IMR-90 (cell line): ENCODE measurements around the gene TXNL1. TPM values are rescaled to one million over a fixed set of nuclear protein-coding genes. Genes with fewer than 3 reads are reported as not detected.

Source experiments
- ATAC-seq: fragments of 200-7000 bp; cut with Tn5 transposase; 2 replicates; pipeline ENCODE4 v1.9.1; 2020; ENCODE audit warnings: low read depth, mild to moderate bottlenecking, moderate library complexity
- BruUV-seq: library from RNA; stranded (reverse); fragments of 400-500 nt; replicated peaks from 2 replicates; lab custom pipeline; 2021; lab: Mats Ljungman, UMichigan
- CTCF ChIA-PET: fragments of 300-600 bp; formaldehyde crosslinking; extraction: SDS; loops from one replicate; lab custom pipeline; 2021; ENCODE audit warnings: antibody characterized with exemption; lab: Yijun Ruan, JAX
- POLR2A ChIA-PET: fragments of 300-600 bp; sonication (Branson Sonifier 250); formaldehyde crosslinking; loops from one replicate; lab custom pipeline; 2022; ENCODE audit warnings: antibody characterized with exemption; ENCODE audit not compliant: unreplicated experiment; lab: Charles Lee
- DNase-seq: peaks from one replicate; pipeline ENCODE4 v3.0.0; 2013
- H2AFZ ChIP-seq: replicated peaks from 2 replicates; pipeline ENCODE3; 2013; ENCODE audit warnings: low read length, mild to moderate bottlenecking; ENCODE audit not compliant: poor library complexity
- H2AK5ac ChIP-seq: 2 replicates; pipeline ENCODE4 v1.6.1; 2013; ENCODE audit warnings: low read depth, low read length, inconsistent platforms
- H2AK9ac ChIP-seq: replicated peaks from 2 replicates; pipeline ENCODE3; 2013; ENCODE audit warnings: mild to moderate bottlenecking, low read depth, low read length, moderate library complexity; ENCODE audit not compliant: poor library complexity
- H2BK120ac ChIP-seq: 2 replicates; pipeline ENCODE4 v1.6.1; 2013; ENCODE audit warnings: low read depth, low read length, inconsistent platforms
- H2BK15ac ChIP-seq: 3 replicates; pipeline ENCODE4 v1.6.1; 2013; ENCODE audit warnings: low read depth, low read length, inconsistent platforms
- H2BK20ac ChIP-seq: 2 replicates; pipeline ENCODE4 v1.6.1; 2013; ENCODE audit warnings: low read depth, mild to moderate bottlenecking, inconsistent platforms, low read length, moderate library complexity
- H2BK5ac ChIP-seq: 2 replicates; pipeline ENCODE4 v1.6.1; 2013; ENCODE audit warnings: mild to moderate bottlenecking, low read depth, low read length, inconsistent platforms; ENCODE audit not compliant: poor library complexity, severe bottlenecking
- H3K14ac ChIP-seq: replicated peaks from 2 replicates; pipeline ENCODE4 v1.6.1; 2013; ENCODE audit warnings: low read depth, low read length, inconsistent platforms
- H3K18ac ChIP-seq: 2 replicates; pipeline ENCODE4 v1.6.1; 2013; ENCODE audit warnings: low read depth, low read length, control low read depth
- H3K23ac ChIP-seq: 2 replicates; pipeline ENCODE4 v1.6.1; 2013; ENCODE audit warnings: low read depth, low read length, inconsistent platforms
- H3K27ac ChIP-seq: 2 replicates; pipeline ENCODE4 v1.5.1; 2013; ENCODE audit warnings: mild to moderate bottlenecking, control low read depth, low read length; ENCODE audit not compliant: insufficient read depth
- H3K27me3 ChIP-seq: 2 replicates; pipeline ENCODE4 v1.6.1; 2013; ENCODE audit warnings: low read length; ENCODE audit not compliant: control insufficient read depth, insufficient read depth
- H3K36me3 ChIP-seq: 2 replicates; pipeline ENCODE4 v1.6.1; 2013; ENCODE audit warnings: low read length, mixed read lengths; ENCODE audit not compliant: control insufficient read depth, insufficient read depth
- H3K4ac ChIP-seq: 2 replicates; pipeline ENCODE4 v1.6.1; 2013; ENCODE audit warnings: low read depth, low read length, inconsistent platforms
- H3K4me1 ChIP-seq: 2 replicates; pipeline ENCODE4 v1.6.1; 2013; ENCODE audit warnings: low read length, mixed read lengths; ENCODE audit not compliant: control insufficient read depth, insufficient read depth
- H3K4me2 ChIP-seq: 2 replicates; pipeline ENCODE4 v1.6.1; 2013; ENCODE audit warnings: low read depth, mild to moderate bottlenecking, control low read depth, low read length, moderate library complexity
- H3K4me3 ChIP-seq: 2 replicates; pipeline ENCODE4 v1.5.1; 2013; ENCODE audit warnings: low read depth, mild to moderate bottlenecking, control low read depth, low read length, moderate library complexity; ENCODE audit not compliant: insufficient read depth
- H3K56ac ChIP-seq: 2 replicates; pipeline ENCODE4 v1.6.1; 2013; ENCODE audit warnings: low read length, inconsistent platforms; ENCODE audit not compliant: insufficient read depth; ENCODE audit errors: extremely low read depth
- H3K79me1 ChIP-seq, 2 experiments: 2 replicates each; pipeline ENCODE4 v1.6.1; 2013; ENCODE audit warnings: low read length in 2 of 2, inconsistent platforms in 1 of 2, low read depth in 1 of 2
- H3K9ac ChIP-seq: 2 replicates; pipeline ENCODE4 v1.6.1; 2013; ENCODE audit warnings: low read depth, low read length, control low read depth
- H3K9me1 ChIP-seq: 2 replicates; pipeline ENCODE4 v1.6.1; 2013; ENCODE audit warnings: low read length, inconsistent platforms; ENCODE audit not compliant: insufficient read depth
- H3K9me3 ChIP-seq: 2 replicates; pipeline ENCODE4 v1.6.1; 2013; ENCODE audit warnings: low read length; ENCODE audit not compliant: control insufficient read depth, insufficient read depth
- H4K20me1 ChIP-seq: 2 replicates; pipeline ENCODE4 v1.6.1; 2013; ENCODE audit warnings: low read length, inconsistent platforms; ENCODE audit not compliant: insufficient read depth
- H4K5ac ChIP-seq: 2 replicates; pipeline ENCODE4 v1.6.1; 2013; ENCODE audit warnings: mild to moderate bottlenecking, low read depth, low read length, control low read depth
- H4K8ac ChIP-seq, 2 experiments: 2 replicates each; pipeline ENCODE4 v1.6.1; 2013; ENCODE audit warnings: low read depth in 2 of 2, low read length in 2 of 2, control low read depth in 1 of 2, inconsistent platforms in 1 of 2
- H4K91ac ChIP-seq: 2 replicates; pipeline ENCODE4 v1.6.1; 2013; ENCODE audit warnings: low read depth, low read length, inconsistent platforms; ENCODE audit not compliant: insufficient read depth
- FOS ChIP-seq: fragments of 150-350 bp; IDR thresholded peaks from 2 replicates; pipeline ENCODE4 v1.6.1; 2016; ENCODE audit warnings: low read depth, low read length
- MAFK ChIP-seq: IDR thresholded peaks from 2 replicates; pipeline ENCODE4 v1.6.1; 2012; ENCODE audit warnings: low read depth, low read length, improper control_type of control experiment
- MAZ ChIP-seq: IDR thresholded peaks from 2 replicates; pipeline ENCODE4 v1.6.1; 2012; ENCODE audit warnings: low read depth, mild to moderate bottlenecking, low read length, improper control_type of control experiment, moderate library complexity, borderline replicate concordance
- MXI1 ChIP-seq: IDR thresholded peaks from 2 replicates; pipeline ENCODE4 v1.6.1; 2012; ENCODE audit warnings: low read depth, mild to moderate bottlenecking, low read length, moderate library complexity, borderline replicate concordance
- NFE2L2 ChIP-seq: fragments of 150-350 bp; IDR thresholded peaks from 2 replicates; pipeline ENCODE4 v1.6.1; 2016; ENCODE audit warnings: low read depth, mild to moderate bottlenecking, low read length
- RCOR1 ChIP-seq: IDR thresholded peaks from 2 replicates; pipeline ENCODE4 v1.6.1; 2012; ENCODE audit warnings: mild to moderate bottlenecking, low read length, improper control_type of control experiment; ENCODE audit not compliant: insufficient replicate concordance
- WGBS, 2 experiments: methylation state at CpG; one replicate each; pipeline versions ENCODE4 v1.1.5 to v1.1.7; 2013; ENCODE audit warnings: missing lambda C conversion rate in 2 of 2; ENCODE audit not compliant: insufficient read length in 1 of 2; ENCODE audit errors: extremely low coverage in 2 of 2; 5-methylcytosine and 5-hydroxymethylcytosine counted together
- dilution Hi-C: fragments of 300-500 bp; cut with HindIII; formaldehyde crosslinking; loops from one replicate; pipeline ENCODE4 v1.14.3; 2018; ENCODE audit warnings: low sequenced_read_pairs; ENCODE audit not compliant: unreplicated experiment
- in situ Hi-C: fragments of 300-500 bp; cut with MboI; formaldehyde crosslinking; loops from 3 replicates; pipeline ENCODE4 v1.14.3; 2019; ENCODE audit warnings: low sequenced_read_pairs, inconsistent platforms, mixed read lengths
- intact Hi-C: fragments of 100-400 bp; cut with micrococcal nuclease; formaldehyde crosslinking; loops from 2 replicates; pipeline ENCODE4 v1.10.0; 2022
- polyA plus RNA-seq, 3 experiments: library from polyadenylated mRNA; depleted of rRNA; stranded (reverse); fragments of >200 nt; gene quantifications; 2 replicates each; pipeline ENCODE4 v1.2.3, GENCODE V29; 2012; ENCODE audit warnings: low replicate concordance in 1 of 3
- total RNA-seq: library from RNA; depleted of rRNA; stranded (reverse); fragments of >200 nt; gene quantifications from 2 replicates; pipeline ENCODE4 v1.2.3, GENCODE V29; 2012
- TF ChIP-seq, protein P1 (sequence below): fragments of 150-350 bp; IDR thresholded peaks from 2 replicates; pipeline ENCODE4 v1.6.1; 2017; ENCODE audit warnings: mild to moderate bottlenecking, antibody characterized with exemption, low read length, low read depth
- TF ChIP-seq, protein P2 (sequence below): conservative IDR thresholded peaks from 2 replicates; pipeline ENCODE4 v1.5.1; 2012; ENCODE audit warnings: mild to moderate bottlenecking, low read depth, low read length, improper control_type of control experiment

Gene TXNL1
- total and polyA plus RNA-seq, 2 of the 4 experiments (the other 2 are of a cell fraction): 38.7 to 62.5 TPM

DNA sequence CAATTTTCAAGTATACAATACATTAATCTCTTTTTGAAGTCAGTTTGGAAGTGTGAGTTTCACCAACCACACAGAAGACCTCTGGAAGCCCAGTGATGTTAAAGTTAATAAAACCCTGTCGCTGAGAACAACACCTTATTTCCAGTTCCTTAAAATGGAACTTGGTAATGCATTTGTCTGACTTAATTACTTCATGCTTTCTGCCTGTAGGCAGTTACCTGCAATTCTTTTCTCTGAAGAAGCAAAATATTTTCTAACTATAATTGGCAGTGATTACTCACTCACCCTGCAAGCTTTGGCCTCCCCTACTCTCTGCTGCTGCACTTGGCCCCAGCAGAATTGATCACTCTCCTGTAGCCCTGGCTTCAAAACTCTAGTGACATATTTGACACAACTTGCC is 81.5 kb downstream of the TXNL1 start:
- Histone ChIP-seq H4K5ac (no peak overlapping the region), H3K18ac (no peak overlapping the region), H3K27ac (no peak overlapping the region), H2AK9ac (no peak overlapping the region), H3K4me1 (no peaks in the 10 kb centered on the region), H2BK5ac (no peak overlapping the region), H4K8ac (no peak overlapping the region), H3K4me2 (no peak overlapping the region), H3K23ac (no peak overlapping the region), H3K79me1 (no peaks in the 10 kb centered on the region), H3K9ac (no peak overlapping the region), H2BK15ac (no peak overlapping the region), H3K56ac (no peak overlapping the region), H3K36me3 (no peaks in the 10 kb centered on the region), H3K4ac (no peak overlapping the region), H4K20me1 (no peaks in the 10 kb centered on the region), H2AFZ (no peak overlapping the region), H3K9me1 (no peaks in the 10 kb centered on the region), H3K4me3 (no peak overlapping the region), H2AK5ac (no peak overlapping the region), H3K14ac (no peak overlapping the region), H2BK20ac (no peak overlapping the region), H3K27me3 (no peaks in the 10 kb centered on the region), H3K9me3 (no peaks in the 10 kb centered on the region; the same call in 1 of the 2 replicates), H4K91ac (no peak overlapping the region), H2BK120ac (no peak overlapping the region)
- CTCF ChIA-PET: interaction anchor here (0.6 kb wide), 1 partner anchor 38 kb away, joined by 3 read pairs; no protein-coding TSS in a partner anchor
- ATAC-seq (no peak), DNase-seq (no peak)
- dilution Hi-C loops: no loop called here
- in situ Hi-C loops: no loop called here
- TF ChIP-seq, protein P1, sequence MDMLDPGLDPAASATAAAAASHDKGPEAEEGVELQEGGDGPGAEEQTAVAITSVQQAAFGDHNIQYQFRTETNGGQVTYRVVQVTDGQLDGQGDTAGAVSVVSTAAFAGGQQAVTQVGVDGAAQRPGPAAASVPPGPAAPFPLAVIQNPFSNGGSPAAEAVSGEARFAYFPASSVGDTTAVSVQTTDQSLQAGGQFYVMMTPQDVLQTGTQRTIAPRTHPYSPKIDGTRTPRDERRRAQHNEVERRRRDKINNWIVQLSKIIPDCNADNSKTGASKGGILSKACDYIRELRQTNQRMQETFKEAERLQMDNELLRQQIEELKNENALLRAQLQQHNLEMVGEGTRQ: no peak
- TF ChIP-seq, protein P2, sequence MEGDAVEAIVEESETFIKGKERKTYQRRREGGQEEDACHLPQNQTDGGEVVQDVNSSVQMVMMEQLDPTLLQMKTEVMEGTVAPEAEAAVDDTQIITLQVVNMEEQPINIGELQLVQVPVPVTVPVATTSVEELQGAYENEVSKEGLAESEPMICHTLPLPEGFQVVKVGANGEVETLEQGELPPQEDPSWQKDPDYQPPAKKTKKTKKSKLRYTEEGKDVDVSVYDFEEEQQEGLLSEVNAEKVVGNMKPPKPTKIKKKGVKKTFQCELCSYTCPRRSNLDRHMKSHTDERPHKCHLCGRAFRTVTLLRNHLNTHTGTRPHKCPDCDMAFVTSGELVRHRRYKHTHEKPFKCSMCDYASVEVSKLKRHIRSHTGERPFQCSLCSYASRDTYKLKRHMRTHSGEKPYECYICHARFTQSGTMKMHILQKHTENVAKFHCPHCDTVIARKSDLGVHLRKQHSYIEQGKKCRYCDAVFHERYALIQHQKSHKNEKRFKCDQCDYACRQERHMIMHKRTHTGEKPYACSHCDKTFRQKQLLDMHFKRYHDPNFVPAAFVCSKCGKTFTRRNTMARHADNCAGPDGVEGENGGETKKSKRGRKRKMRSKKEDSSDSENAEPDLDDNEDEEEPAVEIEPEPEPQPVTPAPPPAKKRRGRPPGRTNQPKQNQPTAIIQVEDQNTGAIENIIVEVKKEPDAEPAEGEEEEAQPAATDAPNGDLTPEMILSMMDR: no peak
- TF ChIP-seq MAFK (no peak), NFE2L2 (no peak), MXI1 (no peak), MAZ (no peak), FOS (no peak), RCOR1 (no peak)
- POLR2A ChIA-PET: no interaction called here
- BruUV-seq: no TSS peak
- intact Hi-C loops: no loop called here
- WGBS, 2 experiments: no CpG with 5 or more reads among the region's 1 CpG
